Measurements from ENCODE around the gene CRCP. TPM values are rescaled to one million over a fixed set of nuclear protein-coding genes. Genes with fewer than 3 reads are reported as not detected.
"Not testable (repeated sequence)": the region's sequence is repeated elsewhere in the genome, so short reads cannot be mapped to it uniquely, and the experiment has no call there.

CRCP gene
- total RNA-seq, 1 donor from 2014 or later, result 23.2 TPM

DNA sequence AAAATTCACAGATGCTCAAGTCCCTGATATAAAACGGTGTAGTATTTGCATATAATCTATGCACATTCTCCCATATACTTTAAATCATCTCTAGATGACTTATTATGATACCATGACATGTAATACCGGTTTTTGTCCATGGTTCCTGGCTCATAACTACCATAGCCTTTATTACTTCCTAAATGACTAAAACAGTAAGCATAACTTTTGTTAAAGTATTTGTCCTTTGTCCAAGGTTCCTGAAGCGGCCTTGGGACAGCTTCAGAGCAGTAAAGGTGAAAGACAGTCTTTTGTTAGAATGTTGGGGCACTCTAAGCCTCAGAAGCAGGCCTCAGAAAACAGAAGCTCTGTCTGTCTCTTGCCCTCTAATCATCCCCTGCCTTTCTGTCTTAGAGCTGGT, 4.0 kb downstream of the CRCP start:
- no peak for DNase-seq
- H3K27me3 ChIP-seq (ENCODE audit: low read depth), result no peaks in the 10 kb centered on the region
- intact Hi-C loops (cut with micrococcal nuclease), result no loop called here
- H3K4me3 ChIP-seq, result no peak overlapping the region
- no peaks in the 10 kb centered on the region for H3K9me3 ChIP-seq (replicated peaks)
- H3K27ac ChIP-seq (replicated peaks), result peak overlapping the region; percentile 48
- peaks cover 7% of the 10 kb centered on the region for H3K36me3 ChIP-seq
- peaks cover 82% of the 10 kb centered on the region for H3K4me1 ChIP-seq
- no peak for TF ChIP-seq CTCF (IDR thresholded peaks at IDR 0.05; ENCODE audit: borderline replicate concordance)

GRCh38 chr7:66119245-66119850, 4.7 kb downstream of the CRCP start:
- Histone ChIP-seq H3K36me3 (peaks cover 7% of the 10 kb centered on the region), H3K27ac (replicated peaks) (peak overlapping the region; percentile 48), H3K4me3 (no peak overlapping the region), H3K27me3 (ENCODE audit: low read depth) (no peaks in the 10 kb centered on the region), H3K9me3 (replicated peaks) (no peaks in the 10 kb centered on the region), H3K4me1 (peaks cover 79% of the 10 kb centered on the region)
- intact Hi-C loops (cut with micrococcal nuclease), result no loop called here
- TF ChIP-seq CTCF (IDR thresholded peaks at IDR 0.05; ENCODE audit: borderline replicate concordance), result no peak
- DNase-seq, result no peak

DNA sequence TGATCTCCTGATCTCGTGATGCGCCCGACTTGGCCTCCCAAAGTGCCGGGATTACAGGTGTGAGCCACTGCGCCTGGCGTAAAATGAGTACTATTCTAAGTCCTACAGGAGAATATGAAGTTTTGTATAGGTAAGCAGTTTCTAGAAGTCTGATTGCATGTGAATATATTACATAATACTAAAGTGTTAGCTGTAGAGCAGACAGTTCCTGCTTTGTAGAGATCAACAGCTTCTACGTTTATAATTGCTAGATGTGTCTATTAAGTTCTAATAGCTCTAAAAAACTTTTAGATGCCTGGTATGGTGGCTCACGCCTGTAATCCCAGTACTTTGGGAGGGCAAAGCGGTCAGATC, 8.5 kb downstream of the CRCP start:
- intact Hi-C loops (cut with micrococcal nuclease), result no loop called here
- Histone ChIP-seq H3K36me3 (peaks cover 7% of the 10 kb centered on the region), H3K9me3 (replicated peaks) (no peaks in the 10 kb centered on the region), H3K27ac (replicated peaks) (no peak overlapping the region), H3K4me3 (no peak overlapping the region), H3K27me3 (ENCODE audit: low read depth) (no peaks in the 10 kb centered on the region), H3K4me1 (peaks cover 80% of the 10 kb centered on the region)
- DNase-seq, result no peak
- no peak for TF ChIP-seq CTCF (IDR thresholded peaks at IDR 0.05; ENCODE audit: borderline replicate concordance)

- intact Hi-C loops (cut with micrococcal nuclease); H3K9me3 ChIP-seq (replicated peaks); H3K4me3 ChIP-seq; DNase-seq; H3K27me3 ChIP-seq (ENCODE audit: low read depth); H3K36me3 ChIP-seq: not testable (repeated sequence)
- Histone ChIP-seq H3K4me1 (peaks cover 72% of the 10 kb centered on the region), H3K27ac (replicated peaks) (peak overlapping the region; percentile 62)
Measured at GRCh38 chr7:66124569-66124861, 9.9 kb downstream of the CRCP start.

- Histone ChIP-seq H3K9me3 (replicated peaks) (no peaks in the 10 kb centered on the region), H3K36me3 (peaks cover 7% of the 10 kb centered on the region), H3K27ac (replicated peaks) (peak overlapping the region; percentile 62), H3K4me1 (peaks cover 65% of the 10 kb centered on the region), H3K27me3 (ENCODE audit: low read depth) (no peaks in the 10 kb centered on the region), H3K4me3 (no peak overlapping the region)
- intact Hi-C loops (cut with micrococcal nuclease), result no loop called here
- TF ChIP-seq CTCF (IDR thresholded peaks at IDR 0.05; ENCODE audit: borderline replicate concordance), result no peak
- DNase-seq, result no peak
Measured at GRCh38 chr7:66125052-66125694, 10.5 kb downstream of the CRCP start.

DNA sequence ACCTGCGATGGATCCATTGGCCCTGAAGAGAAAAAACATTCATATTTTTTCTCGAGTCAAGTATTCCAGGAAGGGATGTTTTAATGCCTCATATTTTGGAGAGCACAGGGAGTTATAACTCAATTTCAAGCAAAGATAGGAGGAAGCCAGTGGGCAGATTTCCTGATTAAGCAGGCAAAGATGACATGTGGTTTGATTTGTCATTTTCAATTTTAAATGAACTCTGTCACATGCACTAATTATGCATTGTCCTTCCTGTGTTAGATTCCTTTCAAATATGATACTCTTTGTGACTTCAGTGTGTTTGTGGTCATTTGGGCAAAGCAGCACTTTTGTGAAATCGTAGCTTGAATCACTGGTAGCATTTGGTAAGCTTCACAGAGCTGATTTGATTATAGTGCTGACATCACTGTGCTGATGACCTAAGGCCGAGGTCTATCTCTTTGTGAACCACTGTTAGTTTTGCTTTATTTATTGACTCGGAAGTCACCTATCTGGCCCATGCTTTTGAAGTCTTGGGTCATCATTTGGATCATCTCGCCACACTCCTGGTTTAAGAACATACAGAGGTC, 11.2 kb downstream of the CRCP start:
- H3K36me3 ChIP-seq, result peaks cover 10% of the 10 kb centered on the region
- peak overlapping the region; percentile 62 for H3K27ac ChIP-seq (replicated peaks)
- DNase-seq; intact Hi-C loops (cut with micrococcal nuclease); H3K27me3 ChIP-seq (ENCODE audit: low read depth); H3K4me3 ChIP-seq; H3K9me3 ChIP-seq (replicated peaks): not testable (repeated sequence)
- peaks cover 72% of the 10 kb centered on the region for H3K4me1 ChIP-seq

DNA sequence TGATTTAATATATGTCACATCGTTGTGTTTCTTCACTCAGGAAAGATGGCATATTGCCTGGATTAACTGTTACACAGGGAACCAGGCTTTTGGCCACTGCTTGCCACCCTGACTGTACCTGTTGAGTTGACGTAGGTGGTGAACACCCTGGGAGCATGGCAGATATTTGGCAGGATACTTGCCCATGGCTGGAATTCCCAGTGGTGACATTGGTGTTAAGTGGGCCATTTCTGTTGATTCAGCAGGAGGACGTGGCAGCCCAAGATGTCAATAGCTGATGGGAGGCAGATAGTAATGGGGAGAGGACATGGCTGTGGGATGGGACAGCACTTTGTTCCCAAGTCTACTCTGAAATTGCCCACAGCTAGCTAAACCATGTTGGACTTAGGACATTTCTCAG, 12.5 kb downstream of the CRCP start:
- H3K4me3 ChIP-seq; DNase-seq; H3K9me3 ChIP-seq (replicated peaks); H3K27me3 ChIP-seq (ENCODE audit: low read depth); intact Hi-C loops (cut with micrococcal nuclease): not testable (repeated sequence)
- Histone ChIP-seq H3K36me3 (peaks cover 17% of the 10 kb centered on the region), H3K27ac (replicated peaks) (peak overlapping the region; percentile 62), H3K4me1 (peaks cover 67% of the 10 kb centered on the region)

Measured in left ventricle myocardium inferior (tissue), 1 donor.